WTC11 (cell line): Measurements from ENCODE around the gene ZNF503.

Experiments
- CBFB ChIP-seq: sonication (generic); formaldehyde crosslinking; IDR thresholded peaks from 2 replicates; pipeline ENCODE4 v1.8.1; 2022; ENCODE audit warnings: mild to moderate bottlenecking, low read depth, missing genetic modification reagents
- CREM ChIP-seq: sonication (generic); formaldehyde crosslinking; IDR thresholded peaks from 2 replicates; pipeline ENCODE4 v1.8.1; 2022; ENCODE audit warnings: mild to moderate bottlenecking, missing genetic modification reagents, moderate library complexity
- JUN ChIP-seq: sonication (generic); formaldehyde crosslinking; IDR thresholded peaks from 2 replicates; pipeline ENCODE4 v1.8.0; 2023; ENCODE audit warnings: mild to moderate bottlenecking, missing genetic modification reagents
- TP53 ChIP-seq: sonication (generic); formaldehyde crosslinking; IDR thresholded peaks from 2 replicates; pipeline ENCODE4 v1.8.1; 2023; ENCODE audit warnings: mild to moderate bottlenecking, missing genetic modification reagents
- ZNF423 ChIP-seq: fragments of 250-450 bp; sonication (Bioruptor Pico); IDR thresholded peaks from 2 replicates; pipeline ENCODE4 v2.1.2; 2022; ENCODE audit warnings: mild to moderate bottlenecking, moderate library complexity
- TF ChIP-seq, protein P1 (sequence below): sonication (generic); formaldehyde crosslinking; IDR thresholded peaks from 2 replicates; pipeline ENCODE4 v1.8.0; 2022; ENCODE audit warnings: mild to moderate bottlenecking, missing genetic modification reagents
- TF ChIP-seq, protein P2 (sequence below): sonication (generic); formaldehyde crosslinking; IDR thresholded peaks from 2 replicates; pipeline ENCODE4 v1.8.0; 2022; ENCODE audit warnings: missing genetic modification reagents
- TF ChIP-seq, protein P3 (sequence below): fragments of 200-600 bp; IDR thresholded peaks from 2 replicates; pipeline ENCODE4 v1.8.0; 2022; ENCODE audit warnings: antibody characterized with exemption
- TF ChIP-seq, protein P4 (sequence below): sonication (generic); formaldehyde crosslinking; IDR thresholded peaks from 2 replicates; pipeline ENCODE4 v1.8.1; 2023; ENCODE audit warnings: mild to moderate bottlenecking, missing genetic modification reagents, borderline replicate concordance
- TF ChIP-seq, protein P5 (sequence below): sonication (generic); formaldehyde crosslinking; IDR thresholded peaks from 2 replicates; pipeline ENCODE4 v1.8.0; 2023; ENCODE audit warnings: missing genetic modification reagents
- TF ChIP-seq, protein P6 (sequence below): sonication (generic); formaldehyde crosslinking; IDR thresholded peaks from 2 replicates; pipeline ENCODE4 v1.8.0; 2022; ENCODE audit warnings: mild to moderate bottlenecking, missing genetic modification reagents
- TF ChIP-seq, protein P7 (sequence below): sonication (generic); formaldehyde crosslinking; IDR thresholded peaks from 2 replicates; pipeline ENCODE4 v1.8.1; 2022; ENCODE audit warnings: low read depth, missing genetic modification reagents, borderline replicate concordance
- TF ChIP-seq, protein P8 (sequence below): sonication (generic); formaldehyde crosslinking; IDR thresholded peaks from 2 replicates; pipeline ENCODE4 v1.8.1; 2023; ENCODE audit warnings: mild to moderate bottlenecking, missing genetic modification reagents

DNA sequence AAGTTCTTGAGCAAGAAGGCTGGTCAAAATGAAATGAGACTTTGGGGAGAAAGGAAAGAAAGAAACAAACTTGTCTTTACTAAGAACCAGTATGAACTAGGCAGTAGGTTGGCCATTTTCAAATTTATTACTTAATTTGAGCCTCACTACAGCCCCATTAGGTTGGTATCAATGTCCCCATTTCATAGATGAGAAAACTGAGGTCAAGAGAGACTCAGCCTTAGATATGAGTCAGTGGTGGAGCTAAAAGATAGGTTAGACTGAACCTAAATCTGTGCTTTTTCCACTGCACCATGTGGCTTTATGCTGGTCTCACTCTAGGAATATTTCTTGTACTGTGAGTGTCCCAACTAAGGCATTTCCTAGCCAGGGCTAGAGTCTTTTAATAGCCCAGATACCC lies 8.8 kb downstream of the ZNF503 start:
- TF ChIP-seq, protein P1, sequence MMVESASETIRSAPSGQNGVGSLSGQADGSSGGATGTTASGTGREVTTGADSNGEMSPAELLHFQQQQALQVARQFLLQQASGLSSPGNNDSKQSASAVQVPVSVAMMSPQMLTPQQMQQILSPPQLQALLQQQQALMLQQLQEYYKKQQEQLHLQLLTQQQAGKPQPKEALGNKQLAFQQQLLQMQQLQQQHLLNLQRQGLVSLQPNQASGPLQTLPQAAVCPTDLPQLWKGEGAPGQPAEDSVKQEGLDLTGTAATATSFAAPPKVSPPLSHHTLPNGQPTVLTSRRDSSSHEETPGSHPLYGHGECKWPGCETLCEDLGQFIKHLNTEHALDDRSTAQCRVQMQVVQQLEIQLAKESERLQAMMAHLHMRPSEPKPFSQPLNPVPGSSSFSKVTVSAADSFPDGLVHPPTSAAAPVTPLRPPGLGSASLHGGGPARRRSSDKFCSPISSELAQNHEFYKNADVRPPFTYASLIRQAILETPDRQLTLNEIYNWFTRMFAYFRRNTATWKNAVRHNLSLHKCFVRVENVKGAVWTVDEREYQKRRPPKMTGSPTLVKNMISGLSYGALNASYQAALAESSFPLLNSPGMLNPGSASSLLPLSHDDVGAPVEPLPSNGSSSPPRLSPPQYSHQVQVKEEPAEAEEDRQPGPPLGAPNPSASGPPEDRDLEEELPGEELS (CRISPR knock-in tag), result no peak
- TF ChIP-seq, protein P2, sequence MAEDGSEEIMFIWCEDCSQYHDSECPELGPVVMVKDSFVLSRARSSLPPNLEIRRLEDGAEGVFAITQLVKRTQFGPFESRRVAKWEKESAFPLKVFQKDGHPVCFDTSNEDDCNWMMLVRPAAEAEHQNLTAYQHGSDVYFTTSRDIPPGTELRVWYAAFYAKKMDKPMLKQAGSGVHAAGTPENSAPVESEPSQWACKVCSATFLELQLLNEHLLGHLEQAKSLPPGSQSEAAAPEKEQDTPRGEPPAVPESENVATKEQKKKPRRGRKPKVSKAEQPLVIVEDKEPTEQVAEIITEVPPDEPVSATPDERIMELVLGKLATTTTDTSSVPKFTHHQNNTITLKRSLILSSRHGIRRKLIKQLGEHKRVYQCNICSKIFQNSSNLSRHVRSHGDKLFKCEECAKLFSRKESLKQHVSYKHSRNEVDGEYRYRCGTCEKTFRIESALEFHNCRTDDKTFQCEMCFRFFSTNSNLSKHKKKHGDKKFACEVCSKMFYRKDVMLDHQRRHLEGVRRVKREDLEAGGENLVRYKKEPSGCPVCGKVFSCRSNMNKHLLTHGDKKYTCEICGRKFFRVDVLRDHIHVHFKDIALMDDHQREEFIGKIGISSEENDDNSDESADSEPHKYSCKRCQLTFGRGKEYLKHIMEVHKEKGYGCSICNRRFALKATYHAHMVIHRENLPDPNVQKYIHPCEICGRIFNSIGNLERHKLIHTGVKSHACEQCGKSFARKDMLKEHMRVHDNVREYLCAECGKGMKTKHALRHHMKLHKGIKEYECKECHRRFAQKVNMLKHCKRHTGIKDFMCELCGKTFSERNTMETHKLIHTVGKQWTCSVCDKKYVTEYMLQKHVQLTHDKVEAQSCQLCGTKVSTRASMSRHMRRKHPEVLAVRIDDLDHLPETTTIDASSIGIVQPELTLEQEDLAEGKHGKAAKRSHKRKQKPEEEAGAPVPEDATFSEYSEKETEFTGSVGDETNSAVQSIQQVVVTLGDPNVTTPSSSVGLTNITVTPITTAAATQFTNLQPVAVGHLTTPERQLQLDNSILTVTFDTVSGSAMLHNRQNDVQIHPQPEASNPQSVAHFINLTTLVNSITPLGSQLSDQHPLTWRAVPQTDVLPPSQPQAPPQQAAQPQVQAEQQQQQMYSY (CRISPR knock-in tag), result no peak
- TF ChIP-seq, protein P3, sequence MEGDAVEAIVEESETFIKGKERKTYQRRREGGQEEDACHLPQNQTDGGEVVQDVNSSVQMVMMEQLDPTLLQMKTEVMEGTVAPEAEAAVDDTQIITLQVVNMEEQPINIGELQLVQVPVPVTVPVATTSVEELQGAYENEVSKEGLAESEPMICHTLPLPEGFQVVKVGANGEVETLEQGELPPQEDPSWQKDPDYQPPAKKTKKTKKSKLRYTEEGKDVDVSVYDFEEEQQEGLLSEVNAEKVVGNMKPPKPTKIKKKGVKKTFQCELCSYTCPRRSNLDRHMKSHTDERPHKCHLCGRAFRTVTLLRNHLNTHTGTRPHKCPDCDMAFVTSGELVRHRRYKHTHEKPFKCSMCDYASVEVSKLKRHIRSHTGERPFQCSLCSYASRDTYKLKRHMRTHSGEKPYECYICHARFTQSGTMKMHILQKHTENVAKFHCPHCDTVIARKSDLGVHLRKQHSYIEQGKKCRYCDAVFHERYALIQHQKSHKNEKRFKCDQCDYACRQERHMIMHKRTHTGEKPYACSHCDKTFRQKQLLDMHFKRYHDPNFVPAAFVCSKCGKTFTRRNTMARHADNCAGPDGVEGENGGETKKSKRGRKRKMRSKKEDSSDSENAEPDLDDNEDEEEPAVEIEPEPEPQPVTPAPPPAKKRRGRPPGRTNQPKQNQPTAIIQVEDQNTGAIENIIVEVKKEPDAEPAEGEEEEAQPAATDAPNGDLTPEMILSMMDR, result no peak
- TF ChIP-seq JUN (CRISPR knock-in tag) (no peak), CREM (no peak), CBFB (CRISPR knock-in tag) (no peak), ZNF423 (CRISPR knock-in tag) (no peak), TP53 (CRISPR knock-in tag) (no peak)
- TF ChIP-seq, protein P4, sequence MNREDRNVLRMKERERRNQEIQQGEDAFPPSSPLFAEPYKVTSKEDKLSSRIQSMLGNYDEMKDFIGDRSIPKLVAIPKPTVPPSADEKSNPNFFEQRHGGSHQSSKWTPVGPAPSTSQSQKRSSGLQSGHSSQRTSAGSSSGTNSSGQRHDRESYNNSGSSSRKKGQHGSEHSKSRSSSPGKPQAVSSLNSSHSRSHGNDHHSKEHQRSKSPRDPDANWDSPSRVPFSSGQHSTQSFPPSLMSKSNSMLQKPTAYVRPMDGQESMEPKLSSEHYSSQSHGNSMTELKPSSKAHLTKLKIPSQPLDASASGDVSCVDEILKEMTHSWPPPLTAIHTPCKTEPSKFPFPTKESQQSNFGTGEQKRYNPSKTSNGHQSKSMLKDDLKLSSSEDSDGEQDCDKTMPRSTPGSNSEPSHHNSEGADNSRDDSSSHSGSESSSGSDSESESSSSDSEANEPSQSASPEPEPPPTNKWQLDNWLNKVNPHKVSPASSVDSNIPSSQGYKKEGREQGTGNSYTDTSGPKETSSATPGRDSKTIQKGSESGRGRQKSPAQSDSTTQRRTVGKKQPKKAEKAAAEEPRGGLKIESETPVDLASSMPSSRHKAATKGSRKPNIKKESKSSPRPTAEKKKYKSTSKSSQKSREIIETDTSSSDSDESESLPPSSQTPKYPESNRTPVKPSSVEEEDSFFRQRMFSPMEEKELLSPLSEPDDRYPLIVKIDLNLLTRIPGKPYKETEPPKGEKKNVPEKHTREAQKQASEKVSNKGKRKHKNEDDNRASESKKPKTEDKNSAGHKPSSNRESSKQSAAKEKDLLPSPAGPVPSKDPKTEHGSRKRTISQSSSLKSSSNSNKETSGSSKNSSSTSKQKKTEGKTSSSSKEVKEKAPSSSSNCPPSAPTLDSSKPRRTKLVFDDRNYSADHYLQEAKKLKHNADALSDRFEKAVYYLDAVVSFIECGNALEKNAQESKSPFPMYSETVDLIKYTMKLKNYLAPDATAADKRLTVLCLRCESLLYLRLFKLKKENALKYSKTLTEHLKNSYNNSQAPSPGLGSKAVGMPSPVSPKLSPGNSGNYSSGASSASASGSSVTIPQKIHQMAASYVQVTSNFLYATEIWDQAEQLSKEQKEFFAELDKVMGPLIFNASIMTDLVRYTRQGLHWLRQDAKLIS, result no peak
- TF ChIP-seq, protein P5, sequence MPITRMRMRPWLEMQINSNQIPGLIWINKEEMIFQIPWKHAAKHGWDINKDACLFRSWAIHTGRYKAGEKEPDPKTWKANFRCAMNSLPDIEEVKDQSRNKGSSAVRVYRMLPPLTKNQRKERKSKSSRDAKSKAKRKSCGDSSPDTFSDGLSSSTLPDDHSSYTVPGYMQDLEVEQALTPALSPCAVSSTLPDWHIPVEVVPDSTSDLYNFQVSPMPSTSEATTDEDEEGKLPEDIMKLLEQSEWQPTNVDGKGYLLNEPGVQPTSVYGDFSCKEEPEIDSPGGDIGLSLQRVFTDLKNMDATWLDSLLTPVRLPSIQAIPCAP (CRISPR knock-in tag), result no peak
- TF ChIP-seq, protein P6, sequence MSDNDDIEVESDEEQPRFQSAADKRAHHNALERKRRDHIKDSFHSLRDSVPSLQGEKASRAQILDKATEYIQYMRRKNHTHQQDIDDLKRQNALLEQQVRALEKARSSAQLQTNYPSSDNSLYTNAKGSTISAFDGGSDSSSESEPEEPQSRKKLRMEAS (CRISPR knock-in tag), result no peak
- TF ChIP-seq, protein P7, sequence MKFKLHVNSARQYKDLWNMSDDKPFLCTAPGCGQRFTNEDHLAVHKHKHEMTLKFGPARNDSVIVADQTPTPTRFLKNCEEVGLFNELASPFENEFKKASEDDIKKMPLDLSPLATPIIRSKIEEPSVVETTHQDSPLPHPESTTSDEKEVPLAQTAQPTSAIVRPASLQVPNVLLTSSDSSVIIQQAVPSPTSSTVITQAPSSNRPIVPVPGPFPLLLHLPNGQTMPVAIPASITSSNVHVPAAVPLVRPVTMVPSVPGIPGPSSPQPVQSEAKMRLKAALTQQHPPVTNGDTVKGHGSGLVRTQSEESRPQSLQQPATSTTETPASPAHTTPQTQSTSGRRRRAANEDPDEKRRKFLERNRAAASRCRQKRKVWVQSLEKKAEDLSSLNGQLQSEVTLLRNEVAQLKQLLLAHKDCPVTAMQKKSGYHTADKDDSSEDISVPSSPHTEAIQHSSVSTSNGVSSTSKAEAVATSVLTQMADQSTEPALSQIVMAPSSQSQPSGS, result no peak
- TF ChIP-seq, protein P8, sequence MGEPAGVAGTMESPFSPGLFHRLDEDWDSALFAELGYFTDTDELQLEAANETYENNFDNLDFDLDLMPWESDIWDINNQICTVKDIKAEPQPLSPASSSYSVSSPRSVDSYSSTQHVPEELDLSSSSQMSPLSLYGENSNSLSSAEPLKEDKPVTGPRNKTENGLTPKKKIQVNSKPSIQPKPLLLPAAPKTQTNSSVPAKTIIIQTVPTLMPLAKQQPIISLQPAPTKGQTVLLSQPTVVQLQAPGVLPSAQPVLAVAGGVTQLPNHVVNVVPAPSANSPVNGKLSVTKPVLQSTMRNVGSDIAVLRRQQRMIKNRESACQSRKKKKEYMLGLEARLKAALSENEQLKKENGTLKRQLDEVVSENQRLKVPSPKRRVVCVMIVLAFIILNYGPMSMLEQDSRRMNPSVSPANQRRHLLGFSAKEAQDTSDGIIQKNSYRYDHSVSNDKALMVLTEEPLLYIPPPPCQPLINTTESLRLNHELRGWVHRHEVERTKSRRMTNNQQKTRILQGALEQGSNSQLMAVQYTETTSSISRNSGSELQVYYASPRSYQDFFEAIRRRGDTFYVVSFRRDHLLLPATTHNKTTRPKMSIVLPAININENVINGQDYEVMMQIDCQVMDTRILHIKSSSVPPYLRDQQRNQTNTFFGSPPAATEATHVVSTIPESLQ (CRISPR knock-in tag), result no peak
